GM20431 (cell line): ENCODE results near the gene CEP76.

Source experiments
- in situ Hi-C: fragments of 300-500 bp; cut with MseI, MboI; formaldehyde crosslinking; loops from one replicate; pipeline ENCODE4 v1.15.0; 2020; ENCODE audit warnings: low sequenced_read_pairs; ENCODE audit not compliant: unreplicated experiment

The CEP76 gene, protein sequence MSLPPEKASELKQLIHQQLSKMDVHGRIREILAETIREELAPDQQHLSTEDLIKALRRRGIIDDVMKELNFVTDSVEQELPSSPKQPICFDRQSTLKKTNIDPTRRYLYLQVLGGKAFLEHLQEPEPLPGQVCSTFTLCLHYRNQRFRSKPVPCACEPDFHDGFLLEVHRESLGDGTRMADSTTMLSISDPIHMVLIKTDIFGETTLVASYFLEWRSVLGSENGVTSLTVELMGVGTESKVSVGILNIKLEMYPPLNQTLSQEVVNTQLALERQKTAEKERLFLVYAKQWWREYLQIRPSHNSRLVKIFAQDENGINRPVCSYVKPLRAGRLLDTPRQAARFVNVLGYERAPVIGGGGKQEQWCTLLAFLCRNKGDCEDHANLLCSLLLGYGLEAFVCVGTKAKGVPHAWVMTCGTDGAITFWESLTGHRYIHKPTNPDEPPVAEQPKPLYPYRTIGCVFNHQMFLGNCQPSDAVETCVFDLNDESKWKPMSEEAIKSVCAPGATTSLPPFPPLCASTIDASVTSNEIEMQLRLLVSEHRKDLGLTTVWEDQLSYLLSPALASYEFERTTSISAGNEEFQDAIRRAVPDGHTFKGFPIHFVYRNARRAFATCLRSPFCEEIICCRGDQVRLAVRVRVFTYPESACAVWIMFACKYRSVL

GRCh38 chr18:12702221-12703095 is at the start of gene CEP76, which contains the start of gene PSMG2:
CEP76 (minus strand) TSS chr18:12702723; CDS start chr18:12702548, 175 bp downstream.
PSMG2 (plus strand) TSS chr18:12703042; CDS start chr18:12703108, 66 bp downstream.
- in situ Hi-C loops, result no loop called here

GRCh38 chr18:12751891-12752290 is 49.4 kb upstream of the CEP76 start:
- in situ Hi-C loops, result no loop called here

- in situ Hi-C loops, result no loop called here
Measured at GRCh38 chr18:12751503-12751884, 49.0 kb upstream of the CEP76 start.

DNA sequence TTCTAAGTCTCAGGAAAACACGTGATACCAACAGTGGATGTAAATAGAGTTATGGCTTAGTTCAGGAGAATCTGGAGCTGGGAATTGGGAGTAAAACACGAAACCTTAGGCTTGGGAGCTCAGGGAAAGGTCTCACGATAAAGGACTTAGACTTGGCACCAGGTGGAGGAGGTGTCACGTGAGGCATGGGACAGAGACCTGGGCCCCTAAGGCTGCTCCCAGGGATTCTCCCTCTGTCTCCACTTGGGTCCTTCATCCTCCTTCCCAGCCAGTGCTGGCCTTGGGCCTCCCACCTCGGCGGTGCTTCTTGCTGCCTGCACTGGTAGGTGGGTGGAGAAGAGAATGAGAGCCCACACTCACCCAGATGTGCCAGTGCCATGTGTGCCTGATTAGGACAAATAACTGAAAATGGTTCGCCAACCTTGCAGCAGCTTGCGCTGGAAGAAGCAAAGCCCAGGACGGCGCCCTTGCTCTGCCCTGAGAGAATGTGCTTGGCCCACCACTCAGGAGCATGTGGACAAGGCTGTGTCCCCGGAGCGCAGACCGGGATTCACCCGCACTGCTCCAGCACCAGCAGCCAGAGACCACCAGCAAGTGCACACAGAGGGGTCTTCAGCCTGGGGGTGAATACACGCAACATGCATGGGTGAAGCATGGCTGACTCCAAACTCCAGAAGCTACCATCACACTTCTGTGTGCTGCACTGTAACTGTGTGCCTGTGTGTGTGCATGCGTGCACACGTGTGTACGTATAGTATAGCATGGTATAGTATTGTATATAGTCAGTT is 48.4 kb upstream of the CEP76 start:
- in situ Hi-C loops, result no loop called here

- in situ Hi-C loops, result no loop called here
Measured at GRCh38 chr18:12750076-12750714, 47.7 kb upstream of the CEP76 start.

- in situ Hi-C loops, result loop anchor here (10.0 to 25.0 kb wide), 2 partner anchors 156 to 413 kb away; no protein-coding TSS in a partner anchor
Measured at GRCh38 chr18:12749121-12749520, 46.6 kb upstream of the CEP76 start.

- in situ Hi-C loops, result loop anchor here (10.0 to 25.0 kb wide), 2 partner anchors 156 to 414 kb away; no protein-coding TSS in a partner anchor
Measured at GRCh38 chr18:12748671-12749070, 46.1 kb upstream of the CEP76 start.

DNA sequence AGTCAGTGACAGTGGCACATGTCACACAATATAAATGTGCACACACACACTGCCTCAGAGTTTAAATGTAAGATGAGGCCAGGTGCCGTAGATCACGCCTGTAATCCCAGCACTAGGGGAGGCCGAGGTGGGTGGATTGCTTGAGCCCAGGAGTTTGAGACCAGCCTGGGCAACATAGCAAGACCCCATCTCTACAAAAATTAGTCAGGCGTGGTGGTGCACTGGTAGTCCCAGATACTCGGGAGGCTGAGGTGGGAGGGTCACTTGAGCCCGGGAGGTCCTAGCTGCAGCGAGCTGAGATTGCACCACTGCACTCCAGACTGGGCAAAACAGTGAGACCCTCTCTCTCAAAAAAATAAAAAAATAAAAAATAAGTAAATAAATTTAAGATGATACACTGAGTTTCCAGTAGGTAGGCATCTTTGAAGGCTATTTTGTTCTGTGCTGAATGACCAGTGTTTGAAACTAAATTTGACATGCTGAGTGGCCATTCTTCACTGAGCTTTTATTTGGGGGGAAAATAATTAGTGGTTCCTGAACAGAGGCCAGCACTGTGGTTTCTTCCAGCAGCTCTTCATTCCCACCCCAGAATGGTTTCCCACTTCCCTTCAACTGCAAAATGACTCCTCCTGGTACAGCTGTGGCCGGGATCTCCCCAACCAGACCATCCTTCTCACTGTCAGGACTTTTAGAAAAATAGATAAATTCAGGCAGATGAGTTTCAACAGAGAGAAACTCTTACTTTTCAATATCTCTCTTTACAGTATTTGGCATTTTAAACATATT is 45.2 kb upstream of the CEP76 start:
- in situ Hi-C loops, result loop anchor here (10.0 to 25.0 kb wide), 2 partner anchors 157 to 415 kb away; no protein-coding TSS in a partner anchor

DNA sequence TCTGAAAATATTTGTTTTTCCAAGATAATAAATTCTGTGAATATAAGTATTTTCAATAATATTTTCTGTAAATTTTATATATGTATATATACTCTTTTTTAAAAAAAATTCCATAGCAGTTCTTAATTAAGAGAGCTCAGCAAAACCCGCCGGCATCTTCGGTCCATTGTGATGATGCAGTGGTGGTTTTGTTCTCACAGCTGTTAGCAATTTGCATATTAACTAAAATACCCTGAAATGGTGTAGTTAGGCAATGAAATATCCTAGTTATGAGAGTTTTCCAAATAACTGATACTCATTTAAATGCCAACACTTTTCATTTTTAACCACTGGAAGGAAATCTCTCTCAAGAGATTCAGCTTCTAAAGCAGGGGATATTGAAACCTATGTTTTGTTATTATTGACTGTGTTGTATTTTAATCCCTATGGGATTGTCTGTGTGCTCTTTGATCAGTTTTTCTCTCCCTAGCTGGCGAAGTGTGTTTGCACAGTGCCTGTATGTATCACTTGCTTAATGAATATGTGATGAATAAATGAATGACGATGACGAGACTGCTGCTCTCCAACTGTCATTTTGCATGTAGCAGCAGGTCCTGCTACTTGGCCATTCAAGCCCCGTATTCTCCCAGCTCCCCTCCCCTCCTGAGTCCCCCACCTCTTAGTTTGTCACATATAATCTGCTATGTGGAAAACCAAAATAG is 42.7 kb upstream of the CEP76 start:
- in situ Hi-C loops, result loop anchor here (10.0 to 25.0 kb wide), 2 partner anchors 160 to 417 kb away; no protein-coding TSS in a partner anchor

GRCh38 chr18:12744103-12744502 is 41.6 kb upstream of the CEP76 start:
- in situ Hi-C loops, result loop anchor here (10.0 to 25.0 kb wide), 2 partner anchors 161 to 418 kb away; no protein-coding TSS in a partner anchor

DNA sequence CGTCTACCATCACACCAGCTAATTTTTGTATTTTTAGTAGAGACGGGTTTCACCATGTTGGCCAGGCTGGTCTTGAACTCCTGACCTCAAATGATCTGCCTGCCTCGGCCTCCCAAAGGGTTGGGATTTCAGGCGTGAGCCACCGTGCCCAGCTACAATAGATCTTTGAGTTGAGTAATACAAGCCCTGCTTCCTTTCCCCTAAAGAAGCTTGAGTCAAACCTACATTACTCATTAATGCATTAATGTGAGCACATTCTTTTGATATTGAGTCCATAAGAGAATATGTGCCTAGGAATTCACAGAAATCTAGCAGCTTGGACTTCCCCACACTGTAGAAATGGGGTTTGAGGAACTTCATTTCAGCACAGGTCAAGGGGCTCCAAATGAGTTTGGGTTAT is 39.9 kb upstream of the CEP76 start:
- in situ Hi-C loops, result loop anchor here (10.0 to 25.0 kb wide), 2 partner anchors 162 to 420 kb away; no protein-coding TSS in a partner anchor

DNA sequence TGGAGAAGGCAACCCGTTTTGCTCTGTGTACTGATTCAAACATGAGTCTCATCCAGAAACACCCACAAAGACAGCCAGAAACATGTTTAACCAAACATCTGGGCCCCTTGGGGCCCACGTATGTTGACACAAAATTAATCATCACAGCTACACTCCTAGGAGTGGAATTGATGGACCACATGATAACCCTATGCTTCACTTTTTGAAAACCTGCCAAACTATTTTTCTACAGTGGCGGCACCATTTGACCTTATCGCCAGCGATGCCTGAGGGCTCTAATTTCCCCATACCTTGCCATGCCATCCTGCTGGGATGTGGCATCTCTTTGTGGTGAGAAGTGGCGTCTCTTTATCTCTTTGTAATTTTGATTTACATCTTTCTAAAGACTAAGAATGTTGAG is 38.8 kb upstream of the CEP76 start:
- in situ Hi-C loops, result loop anchor here (10.0 to 25.0 kb wide), 2 partner anchors 163 to 421 kb away; no protein-coding TSS in a partner anchor

GRCh38 chr18:12737243-12737902 is 34.9 kb upstream of the CEP76 start:
- in situ Hi-C loops, result loop anchor here (10.0 to 25.0 kb wide), 2 partner anchors 197 to 425 kb away; no protein-coding TSS in a partner anchor

- in situ Hi-C loops, result loop anchor here (25.0 kb wide), 1 partner anchor 435 kb away; no protein-coding TSS in a partner anchor
Measured at GRCh38 chr18:12726774-12727550, 24.4 kb upstream of the CEP76 start.

DNA sequence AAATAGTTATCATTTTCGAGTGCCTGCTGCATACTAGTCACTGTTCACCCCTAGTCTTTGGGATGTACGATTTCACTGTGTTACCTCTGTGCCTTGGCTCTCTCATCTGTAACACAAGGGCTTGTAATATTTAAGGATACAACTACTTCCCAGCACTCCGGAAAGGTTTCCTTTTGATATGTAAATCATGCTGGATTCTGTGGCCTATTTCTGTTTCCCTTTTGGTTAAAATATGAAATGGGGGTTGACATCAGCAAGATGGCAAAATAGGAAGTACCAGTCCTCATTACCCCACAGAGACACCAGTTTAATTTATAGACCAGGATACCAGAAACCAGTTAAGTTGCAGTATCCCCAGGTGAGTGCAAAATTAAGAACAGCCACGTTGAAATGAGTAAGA is 23.8 kb upstream of the CEP76 start:
- in situ Hi-C loops, result loop anchor here (25.0 kb wide), 1 partner anchor 436 kb away; no protein-coding TSS in a partner anchor

- in situ Hi-C loops, result no loop called here
Measured at GRCh38 chr18:12722731-12723130, 20.2 kb upstream of the CEP76 start.
